Stimulated activated naive B cell treated with anti-CD40 and anti-IgM and Interleukin-4, amounts not matched to agents 10 μg/mL and 1 μg/mL and 100 μg/mL, for 72 hours (primary cell): ENCODE results near the gene DTL.

Source experiments
- ATAC-seq, 2 donors: fragments of 150-1000 bp; cut with Tn5 transposase; replicated peaks; 2 replicates each; pipeline ENCODE4 v1.10.0; 2021; ENCODE audit warnings: moderate library complexity in 1 of 2
- DNase-seq: peaks from one replicate; pipeline ENCODE4 v3.0.0; 2021
- H3K27ac Mint-ChIP-seq: one replicate; pipeline ENCODE4 v1.8.0; 2022; ENCODE audit warnings: mild to moderate bottlenecking, mixed read lengths
- H3K27me3 Mint-ChIP-seq, 2 donors: one replicate each; pipeline ENCODE4 v1.8.0; 2022; ENCODE audit warnings: mixed read lengths in 2 of 2
- H3K36me3 Mint-ChIP-seq, 2 donors: one replicate each; pipeline ENCODE4 v1.8.0; 2022; ENCODE audit warnings: mixed read lengths in 2 of 2, mild to moderate bottlenecking in 1 of 2
- H3K4me1 Mint-ChIP-seq, 2 donors: one replicate each; pipeline ENCODE4 v1.8.0; 2022; ENCODE audit warnings: mixed read lengths in 2 of 2, mild to moderate bottlenecking in 1 of 2
- H3K4me3 Mint-ChIP-seq, 2 donors: one replicate each; pipeline ENCODE4 v1.8.0; 2022; ENCODE audit warnings: mild to moderate bottlenecking in 2 of 2, mixed read lengths in 2 of 2, moderate library complexity in 1 of 2
- H3K9me3 Mint-ChIP-seq, 2 donors: one replicate each; pipeline ENCODE4 v1.8.0; 2022; ENCODE audit warnings: mixed read lengths in 2 of 2, mild to moderate bottlenecking in 1 of 2

Gene DTL

DNA sequence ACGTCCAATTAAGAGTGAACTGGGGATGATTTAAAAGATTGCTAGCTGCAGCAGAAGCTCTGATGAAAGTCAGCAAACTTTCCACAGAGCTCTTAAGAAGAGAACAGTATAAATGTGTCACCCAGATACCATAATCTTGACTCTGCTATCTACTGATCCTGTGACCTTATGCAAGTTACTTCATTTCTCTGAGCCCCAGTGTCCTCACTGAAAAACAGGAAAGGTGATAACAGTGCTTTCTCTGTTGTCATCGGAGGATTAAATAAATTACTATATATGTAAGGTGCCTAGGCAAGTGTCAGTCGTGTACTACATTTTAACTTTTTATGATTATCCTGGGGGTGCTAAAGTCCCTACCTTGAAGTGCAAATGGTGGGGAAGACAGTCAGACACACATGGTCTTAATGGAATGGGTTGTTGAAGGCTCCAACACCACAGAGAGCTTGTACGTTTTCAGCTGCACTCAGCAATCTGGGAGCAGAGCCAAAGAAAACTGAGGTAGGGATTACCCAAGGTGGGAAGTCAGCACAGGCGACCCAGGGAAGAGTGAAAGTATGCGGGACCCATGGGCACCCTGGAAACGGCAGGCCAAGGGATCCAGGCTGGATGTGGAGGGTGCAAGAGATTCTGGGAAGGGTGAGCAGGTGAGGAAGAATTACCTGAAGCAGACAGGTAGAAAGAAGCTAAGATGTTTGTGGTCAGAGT, 82.8 kb downstream of the DTL start:
- no peak overlapping the region for H3K4me3 Mint-ChIP-seq
- H3K36me3 Mint-ChIP-seq, result no peaks in the 10 kb centered on the region
- H3K4me1 Mint-ChIP-seq, result peaks cover 6 to 10% of the 10 kb centered on the region in 2 donors
- H3K9me3 Mint-ChIP-seq, result no peaks in the 10 kb centered on the region
- DNase-seq (no peak), ATAC-seq (no peak)
- no peak overlapping the region for H3K27ac Mint-ChIP-seq
- no peaks in the 10 kb centered on the region for H3K27me3 Mint-ChIP-seq

DNA sequence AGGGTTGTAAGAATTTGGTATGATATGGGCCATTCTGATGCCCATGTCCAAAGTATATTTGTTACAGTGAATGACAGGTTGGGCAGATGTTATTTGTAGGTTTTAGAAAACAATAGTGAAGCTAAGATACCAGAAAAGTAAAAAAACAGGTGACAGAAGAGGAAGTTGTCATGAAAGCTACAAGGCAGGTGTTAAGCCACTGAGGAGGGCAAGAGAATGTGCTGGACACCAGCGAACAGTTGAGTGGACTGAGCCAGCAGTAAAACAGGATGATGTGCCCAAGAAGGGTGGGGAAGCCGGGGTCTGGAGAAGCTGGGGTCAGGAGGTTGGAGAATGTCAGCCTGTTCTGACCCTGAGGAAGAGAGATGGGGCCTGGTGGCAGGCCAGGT, 83.3 kb downstream of the DTL start:
- Mint-ChIP-seq H3K36me3 (no peaks in the 10 kb centered on the region), H3K9me3 (no peaks in the 10 kb centered on the region), H3K4me3 (no peak overlapping the region), H3K27me3 (no peaks in the 10 kb centered on the region), H3K4me1 (peaks cover 6 to 10% of the 10 kb centered on the region in 2 donors), H3K27ac (no peak overlapping the region)
- no peak for ATAC-seq
- no peak for DNase-seq

GRCh38 chr1:212119397-212119837, 83.9 kb downstream of the DTL start:
- Mint-ChIP-seq H3K4me1 (peaks cover 6 to 10% of the 10 kb centered on the region in 2 donors), H3K9me3 (no peaks in the 10 kb centered on the region), H3K4me3 (no peak overlapping the region), H3K36me3 (no peaks in the 10 kb centered on the region), H3K27me3 (no peaks in the 10 kb centered on the region), H3K27ac (no peak overlapping the region)
- DNase-seq (no peak), ATAC-seq (no peak)

DNA sequence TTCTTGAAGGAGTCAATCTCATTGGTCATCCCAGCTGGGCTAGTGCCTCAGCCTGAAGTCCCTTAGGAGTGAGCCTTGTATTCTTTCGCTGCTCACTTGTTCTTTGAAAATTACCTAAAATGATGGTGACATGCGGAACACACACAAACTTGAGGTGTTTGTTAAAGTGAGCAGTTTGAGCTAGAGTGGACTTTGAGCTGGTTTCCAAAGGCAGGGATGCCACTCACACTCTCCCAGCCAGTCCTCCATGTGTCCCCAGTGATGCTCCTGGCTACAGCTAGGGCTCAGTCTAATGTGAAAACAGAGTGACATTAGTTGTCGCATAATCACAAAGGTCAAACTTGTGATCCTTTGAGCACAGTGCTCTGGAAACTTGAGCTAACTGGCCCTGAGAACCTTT, 84.3 kb downstream of the DTL start:
- DNase-seq, result no peak
- ATAC-seq, result no peak
- Mint-ChIP-seq H3K4me1 (peaks cover 6 to 10% of the 10 kb centered on the region in 2 donors), H3K27ac (no peak overlapping the region), H3K4me3 (no peak overlapping the region), H3K9me3 (no peaks in the 10 kb centered on the region), H3K27me3 (no peaks in the 10 kb centered on the region), H3K36me3 (no peaks in the 10 kb centered on the region)

GRCh38 chr1:212121779-212122178, 86.2 kb downstream of the DTL start:
- Mint-ChIP-seq H3K4me1 (peaks cover 6 to 10% of the 10 kb centered on the region in 2 donors), H3K4me3 (no peak overlapping the region), H3K27me3 (no peaks in the 10 kb centered on the region), H3K9me3 (no peaks in the 10 kb centered on the region), H3K36me3 (no peaks in the 10 kb centered on the region), H3K27ac (no peak overlapping the region)
- ATAC-seq (no peak), DNase-seq (no peak)

- H3K4me3 Mint-ChIP-seq, result no peak overlapping the region
- H3K27me3 Mint-ChIP-seq, result no peaks in the 10 kb centered on the region
- H3K36me3 Mint-ChIP-seq, result no peaks in the 10 kb centered on the region
- ATAC-seq (no peak), DNase-seq (no peak)
- H3K9me3 Mint-ChIP-seq, result no peaks in the 10 kb centered on the region
- H3K27ac Mint-ChIP-seq, result no peak overlapping the region
- H3K4me1 Mint-ChIP-seq, result no peaks in the 10 kb centered on the region
Measured at GRCh38 chr1:212124690-212125582, 89.4 kb downstream of the DTL start.

DNA sequence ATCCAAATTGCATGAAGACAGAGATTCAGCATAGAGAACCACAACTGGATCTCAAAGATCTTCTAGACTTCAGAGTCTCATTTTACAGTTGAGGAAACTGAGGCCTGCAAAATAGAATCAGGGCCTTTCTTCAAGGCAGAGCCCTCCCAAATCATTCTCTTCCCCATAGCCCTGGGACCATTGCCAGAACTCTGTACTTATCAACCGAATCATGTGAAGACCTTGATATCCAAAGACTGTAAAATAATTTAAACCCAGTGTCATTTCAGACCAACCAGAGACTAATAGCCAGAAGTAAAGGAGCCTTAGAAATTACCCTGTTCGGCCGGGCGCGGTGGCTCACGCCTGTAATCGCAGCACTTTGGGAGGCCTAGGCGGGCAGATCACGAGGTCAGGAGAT, 90.1 kb downstream of the DTL start:
- no peak for DNase-seq
- Mint-ChIP-seq H3K4me3 (no peak overlapping the region), H3K4me1 (no peaks in the 10 kb centered on the region), H3K9me3 (no peaks in the 10 kb centered on the region), H3K27ac (no peak overlapping the region), H3K36me3 (peaks cover 0 to 1% of the 10 kb centered on the region in 2 donors), H3K27me3 (no peaks in the 10 kb centered on the region)
- no peak for ATAC-seq

- Mint-ChIP-seq H3K27me3 (no peaks in the 10 kb centered on the region), H3K36me3 (peaks cover 0 to 1% of the 10 kb centered on the region in 2 donors), H3K27ac (no peak overlapping the region), H3K9me3 (no peaks in the 10 kb centered on the region), H3K4me3 (no peak overlapping the region), H3K4me1 (no peaks in the 10 kb centered on the region)
- ATAC-seq, result no peak
- no peak for DNase-seq
Measured at GRCh38 chr1:212127221-212127620, 91.7 kb downstream of the DTL start.

DNA sequence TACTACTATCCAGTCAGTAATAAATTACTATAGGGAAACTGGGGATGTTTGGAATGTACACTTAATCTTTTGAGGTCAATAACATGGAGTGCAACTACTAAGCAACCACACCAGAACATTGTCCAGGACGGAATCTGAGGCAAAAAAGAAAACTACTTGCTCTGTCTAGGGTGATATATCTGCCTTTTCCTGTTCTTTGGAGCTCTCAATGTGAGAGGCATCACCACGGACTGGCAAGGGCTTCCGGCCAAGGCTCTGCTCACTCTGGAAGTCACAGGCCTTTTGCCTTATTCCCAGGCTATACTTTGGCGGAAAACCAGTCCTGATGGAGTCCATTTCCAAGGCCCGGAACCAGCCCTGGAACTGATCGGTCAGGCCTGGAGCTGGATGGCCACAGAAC, 94.2 kb downstream of the DTL start:
- H3K27ac Mint-ChIP-seq, result no peak overlapping the region
- ATAC-seq (no peak), DNase-seq (no peak)
- peaks cover 2 to 4% of the 10 kb centered on the region in 2 donors for H3K9me3 Mint-ChIP-seq
- no peaks in the 10 kb centered on the region for H3K27me3 Mint-ChIP-seq
- H3K4me3 Mint-ChIP-seq, result no peak overlapping the region
- H3K4me1 Mint-ChIP-seq, result no peaks in the 10 kb centered on the region
- peaks cover 3 to 5% of the 10 kb centered on the region in 2 donors for H3K36me3 Mint-ChIP-seq

DNA sequence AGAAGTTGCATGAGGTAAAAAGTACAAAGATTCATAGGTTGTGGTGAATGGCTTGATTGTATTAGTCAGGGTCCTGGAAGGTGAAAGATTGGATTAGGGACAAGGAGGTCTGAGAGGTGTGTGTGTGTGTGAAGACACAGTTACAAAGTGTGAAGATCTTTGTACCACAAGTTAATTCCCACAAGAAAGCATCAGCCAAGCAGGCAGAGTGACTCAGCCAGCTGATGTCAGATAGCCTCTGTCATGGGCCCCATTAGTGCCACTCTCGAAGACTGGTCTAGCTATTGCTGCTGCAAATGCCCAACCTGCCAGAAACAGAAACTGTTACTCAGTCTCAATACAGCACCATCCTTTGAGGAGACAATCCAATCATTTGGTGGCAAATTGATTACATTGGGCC, 96.5 kb downstream of the DTL start:
- Mint-ChIP-seq H3K36me3 (peaks cover 3 to 5% of the 10 kb centered on the region in 2 donors), H3K27ac (no peak overlapping the region), H3K9me3 (peaks cover 2 to 4% of the 10 kb centered on the region in 2 donors), H3K4me1 (no peaks in the 10 kb centered on the region), H3K4me3 (no peak overlapping the region), H3K27me3 (no peaks in the 10 kb centered on the region)
- DNase-seq (no peak), ATAC-seq (no peak)

- ATAC-seq (no peak), DNase-seq (no peak)
- no peaks in the 10 kb centered on the region for H3K4me1 Mint-ChIP-seq
- H3K9me3 Mint-ChIP-seq, result peaks cover 2 to 4% of the 10 kb centered on the region in 2 donors
- H3K4me3 Mint-ChIP-seq, result no peak overlapping the region
- H3K27ac Mint-ChIP-seq, result no peak overlapping the region
- H3K27me3 Mint-ChIP-seq, result no peaks in the 10 kb centered on the region
- H3K36me3 Mint-ChIP-seq, result peaks cover 3 to 5% of the 10 kb centered on the region in 2 donors
Measured at GRCh38 chr1:212133319-212133718, 97.8 kb downstream of the DTL start.

DNA sequence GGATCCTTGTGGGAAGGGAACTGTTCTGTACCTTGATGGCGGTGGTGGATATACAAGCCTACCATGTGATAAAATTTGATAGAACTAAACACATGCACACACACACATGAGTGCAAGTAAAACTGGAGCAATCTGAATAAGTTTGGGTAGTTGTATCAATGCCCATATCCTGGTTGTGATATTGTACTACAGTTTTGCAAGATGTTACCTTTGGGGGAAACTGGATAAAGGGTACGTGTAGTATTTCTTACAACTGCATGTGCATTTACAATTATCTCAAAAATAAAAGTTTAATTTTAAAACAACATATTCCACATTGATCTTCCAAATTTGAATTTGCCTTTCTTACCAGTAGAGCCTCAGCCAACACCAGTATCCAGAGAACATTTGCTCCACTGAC, 99.6 kb downstream of the DTL start:
- ATAC-seq, result no peak
- DNase-seq, result no peak
- H3K27ac Mint-ChIP-seq, result no peak overlapping the region

GRCh38 chr1:212137854-212138253, 102.3 kb downstream of the DTL start:
- no peak for ATAC-seq
- Mint-ChIP-seq H3K27me3 (no peaks in the 10 kb centered on the region), H3K4me1 (no peaks in the 10 kb centered on the region), H3K27ac (no peak overlapping the region), H3K9me3 (peaks cover 3 to 4% of the 10 kb centered on the region in 2 donors), H3K36me3 (peaks cover 3% of the 10 kb centered on the region in 2 donors), H3K4me3 (no peak overlapping the region)
- no peak for DNase-seq

More for the DNA sequence above, 99.6 kb downstream of the DTL start:
- Mint-ChIP-seq H3K4me3 (no peak overlapping the region), H3K4me1 (no peaks in the 10 kb centered on the region), H3K9me3 (peaks cover 2 to 4% of the 10 kb centered on the region in 2 donors), H3K36me3 (peaks cover 3 to 5% of the 10 kb centered on the region in 2 donors), H3K27me3 (no peaks in the 10 kb centered on the region)

- no peak for DNase-seq
- H3K4me3 Mint-ChIP-seq, result no peak overlapping the region
- no peaks in the 10 kb centered on the region for H3K27me3 Mint-ChIP-seq
- H3K27ac Mint-ChIP-seq, result no peak overlapping the region
- peaks cover 4 to 8% of the 10 kb centered on the region in 2 donors for H3K9me3 Mint-ChIP-seq
- no peaks in the 10 kb centered on the region for H3K4me1 Mint-ChIP-seq
- no peak for ATAC-seq
- peaks cover 3% of the 10 kb centered on the region in 2 donors for H3K36me3 Mint-ChIP-seq
Measured at GRCh38 chr1:212138457-212138856, 102.9 kb downstream of the DTL start.
